SK-N-SH treated with all-trans-retinoic acid at 6 μM for 48 hours (cell line): ENCODE data around the gene GALNT11.
A peak's percentile ranks its signal among the peaks of the same experiment; 100 is the strongest.
"Not testable (repeated sequence)": the region's sequence is repeated elsewhere in the genome, so short reads cannot be mapped to it uniquely, and the experiment has no call there.

Source experiments
- ATAC-seq: fragments of 200-7000 bp; cut with Tn5 transposase; 3 replicates; pipeline ENCODE4 v1.9.1; 2020; ENCODE audit warnings: mild to moderate bottlenecking, moderate library complexity
- ARNTL ChIP-seq: fragments of 450-650 bp; formaldehyde crosslinking; IDR thresholded peaks from 2 replicates; pipeline ENCODE4 v1.5.0; 2020; ENCODE audit warnings: low read depth, mild to moderate bottlenecking, moderate library complexity, borderline replicate concordance
- BACH2 ChIP-seq: fragments of 250-450 bp; sonication (Bioruptor Pico); IDR thresholded peaks from 2 replicates; pipeline ENCODE4 v1.9.0; 2021; ENCODE audit warnings: mild to moderate bottlenecking, borderline replicate concordance
- CSDC2 ChIP-seq: fragments of 250-450 bp; sonication (Bioruptor Pico); IDR thresholded peaks from 2 replicates; pipeline ENCODE4 v1.5.0; 2020; ENCODE audit warnings: mild to moderate bottlenecking, moderate library complexity
- ESRRG ChIP-seq: fragments of 250-450 bp; sonication (Bioruptor Pico); IDR thresholded peaks from 2 replicates; pipeline ENCODE4 v1.6.1; 2021; ENCODE audit warnings: mild to moderate bottlenecking
- GLIS3 ChIP-seq: fragments of 250-450 bp; sonication (Bioruptor Pico); IDR thresholded peaks from 2 replicates; pipeline ENCODE4 v1.5.0; 2020; ENCODE audit warnings: mild to moderate bottlenecking, moderate library complexity
- ISL1 ChIP-seq: fragments of 250-450 bp; sonication (Bioruptor Pico); IDR thresholded peaks from 2 replicates; pipeline ENCODE4 v2.1.2; 2022; ENCODE audit warnings: mild to moderate bottlenecking, moderate library complexity
- OSR1 ChIP-seq: fragments of 250-450 bp; sonication (Bioruptor Pico); IDR thresholded peaks from 2 replicates; pipeline ENCODE4 v1.8.0; 2022; ENCODE audit warnings: moderate library complexity, mild to moderate bottlenecking, inconsistent platforms
- PPARA ChIP-seq: fragments of 250-450 bp; sonication (Bioruptor Pico); IDR thresholded peaks from 2 replicates; pipeline ENCODE4 v1.5.0; 2020; ENCODE audit warnings: mild to moderate bottlenecking, borderline replicate concordance
- RARB ChIP-seq: fragments of 250-450 bp; sonication (Bioruptor Pico); IDR thresholded peaks from 2 replicates; pipeline ENCODE4 v1.8.0; 2021; ENCODE audit warnings: mild to moderate bottlenecking, moderate library complexity
- SNAI2 ChIP-seq: fragments of 250-450 bp; sonication (Bioruptor Pico); IDR thresholded peaks from 2 replicates; pipeline ENCODE4 v1.5.0; 2020; ENCODE audit warnings: mild to moderate bottlenecking, moderate library complexity
- TCF4 ChIP-seq: fragments of 250-450 bp; sonication (Bioruptor Pico); IDR thresholded peaks from 2 replicates; pipeline ENCODE4 v1.8.0; 2021; ENCODE audit warnings: mild to moderate bottlenecking, moderate library complexity, borderline replicate concordance
- TOX ChIP-seq: fragments of 250-450 bp; sonication (Bioruptor Pico); IDR thresholded peaks from 2 replicates; pipeline ENCODE4 v1.8.0; 2021; ENCODE audit warnings: mild to moderate bottlenecking, moderate library complexity, borderline replicate concordance
- ZC3H10 ChIP-seq: fragments of 250-450 bp; sonication (Bioruptor Pico); IDR thresholded peaks from 2 replicates; pipeline ENCODE4 v1.5.1; 2021; ENCODE audit warnings: mild to moderate bottlenecking, moderate library complexity
- ZFP30 ChIP-seq: fragments of 450-650 bp; formaldehyde crosslinking; IDR thresholded peaks from 2 replicates; pipeline ENCODE4 v1.5.0; 2022; ENCODE audit warnings: mild to moderate bottlenecking, moderate library complexity
- ZNF565 ChIP-seq: fragments of 450-650 bp; formaldehyde crosslinking; conservative IDR thresholded peaks from 2 replicates; pipeline ENCODE4 v1.5.0; 2020; ENCODE audit warnings: low read depth, mild to moderate bottlenecking, moderate library complexity
- ZNF70 ChIP-seq: fragments of 450-650 bp; formaldehyde crosslinking; IDR thresholded peaks from 2 replicates; pipeline ENCODE4 v1.5.0; 2020; ENCODE audit warnings: mild to moderate bottlenecking, moderate library complexity
- TF ChIP-seq, protein P1 (sequence below): fragments of 250-450 bp; sonication (Bioruptor Pico); IDR thresholded peaks from 2 replicates; pipeline ENCODE4 v1.5.1; 2020; ENCODE audit warnings: low read depth, mild to moderate bottlenecking, moderate library complexity
- TF ChIP-seq, protein P2 (sequence below): fragments of 250-450 bp; sonication (Bioruptor Pico); IDR thresholded peaks from 2 replicates; pipeline ENCODE4 v1.5.1; 2021; ENCODE audit warnings: mild to moderate bottlenecking, moderate library complexity
- TF ChIP-seq, protein P3 (sequence below): fragments of 250-450 bp; sonication (Bioruptor Pico); IDR thresholded peaks from 2 replicates; pipeline ENCODE4 v1.5.0; 2020; ENCODE audit warnings: mild to moderate bottlenecking, moderate library complexity
- TF ChIP-seq, protein P4 (sequence below): fragments of 250-450 bp; sonication (Bioruptor Pico); IDR thresholded peaks from 2 replicates; pipeline ENCODE4 v1.8.0; 2021; ENCODE audit warnings: low read depth, mild to moderate bottlenecking, moderate library complexity, borderline replicate concordance
- TF ChIP-seq, protein P5 (sequence below): fragments of 250-450 bp; sonication (Bioruptor Pico); IDR thresholded peaks from 2 replicates; pipeline ENCODE4 v1.8.0; 2020; ENCODE audit warnings: mild to moderate bottlenecking, moderate library complexity, borderline replicate concordance

GALNT11 gene

DNA sequence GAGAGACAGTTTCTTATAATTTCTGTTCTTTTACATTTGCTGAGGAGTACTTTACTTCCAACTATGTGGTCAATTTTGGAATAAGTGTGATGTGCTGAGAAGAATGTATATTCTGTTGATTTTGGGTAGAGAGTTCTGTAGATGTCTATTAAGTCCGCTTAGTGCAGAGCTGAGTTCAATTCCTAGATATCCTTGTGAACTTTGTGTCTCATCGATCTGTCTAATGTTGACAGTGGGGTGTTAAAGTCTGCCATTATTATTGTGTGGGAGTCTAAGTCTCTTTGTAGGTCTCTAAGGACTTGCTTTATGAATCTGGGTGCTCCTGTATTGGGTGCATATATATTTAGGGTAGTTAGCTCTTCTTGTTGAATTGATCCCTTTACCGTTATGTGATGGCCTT is 38.3 kb downstream of the GALNT11 start:
- not testable (repeated sequence) for ATAC-seq

DNA sequence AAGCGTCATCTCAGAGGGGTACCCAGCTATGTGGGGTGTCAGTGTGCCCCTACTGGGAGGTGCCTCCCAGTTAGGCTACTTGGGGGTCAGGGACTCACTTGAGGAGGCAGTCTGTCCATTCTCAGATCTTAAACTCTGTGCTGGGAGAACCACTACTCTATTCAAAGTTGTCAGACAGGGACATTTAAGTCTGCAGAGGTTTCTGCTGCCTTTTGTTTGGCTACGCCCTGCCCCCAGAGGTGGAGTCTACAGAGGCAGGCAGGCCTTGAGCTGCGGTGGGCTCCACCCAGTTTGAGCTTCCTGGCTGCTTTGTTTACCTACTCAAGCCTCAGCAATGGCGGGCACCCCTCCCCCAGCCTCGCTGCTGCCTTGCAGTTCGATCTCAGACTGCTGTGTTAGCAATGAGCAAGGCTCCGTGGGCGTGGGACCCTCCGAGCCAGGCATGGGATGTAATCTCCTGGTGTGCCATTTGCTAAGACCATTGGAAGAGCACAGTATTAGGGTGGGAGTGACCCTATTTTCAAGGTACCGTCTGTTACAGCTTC is 40.4 kb downstream of the GALNT11 start:
- not testable (repeated sequence) for ATAC-seq

DNA sequence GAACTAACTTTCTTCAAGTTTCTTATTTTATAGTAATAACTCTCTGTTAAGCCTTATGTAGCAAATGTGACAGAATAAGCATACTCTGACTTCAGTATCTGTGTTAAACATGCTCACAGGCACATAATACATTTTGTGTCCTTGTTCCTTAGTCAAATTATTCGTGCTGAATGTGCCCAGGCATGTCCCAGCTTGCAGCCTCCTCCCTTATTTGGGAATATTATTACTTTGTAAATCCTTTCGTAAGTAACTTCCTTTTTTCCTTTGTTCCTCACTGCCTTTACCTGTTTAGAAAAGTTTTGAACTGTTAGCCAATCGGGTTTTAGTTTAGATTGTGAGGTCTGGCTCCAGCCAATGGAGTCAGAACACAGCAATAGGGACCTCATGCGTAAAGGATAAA is 46.9 kb downstream of the GALNT11 start:
- no peak for TF ChIP-seq PPARA (CRISPR knock-in tag)
- TF ChIP-seq, protein P1, sequence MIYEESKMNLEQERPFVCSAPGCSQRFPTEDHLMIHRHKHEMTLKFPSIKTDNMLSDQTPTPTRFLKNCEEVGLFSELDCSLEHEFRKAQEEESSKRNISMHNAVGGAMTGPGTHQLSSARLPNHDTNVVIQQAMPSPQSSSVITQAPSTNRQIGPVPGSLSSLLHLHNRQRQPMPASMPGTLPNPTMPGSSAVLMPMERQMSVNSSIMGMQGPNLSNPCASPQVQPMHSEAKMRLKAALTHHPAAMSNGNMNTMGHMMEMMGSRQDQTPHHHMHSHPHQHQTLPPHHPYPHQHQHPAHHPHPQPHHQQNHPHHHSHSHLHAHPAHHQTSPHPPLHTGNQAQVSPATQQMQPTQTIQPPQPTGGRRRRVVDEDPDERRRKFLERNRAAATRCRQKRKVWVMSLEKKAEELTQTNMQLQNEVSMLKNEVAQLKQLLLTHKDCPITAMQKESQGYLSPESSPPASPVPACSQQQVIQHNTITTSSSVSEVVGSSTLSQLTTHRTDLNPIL, result no peak
- TF ChIP-seq ISL1, result no peak
- no peak for TF ChIP-seq SNAI2
- TF ChIP-seq ZFP30, result no peak
- TF ChIP-seq, protein P2, sequence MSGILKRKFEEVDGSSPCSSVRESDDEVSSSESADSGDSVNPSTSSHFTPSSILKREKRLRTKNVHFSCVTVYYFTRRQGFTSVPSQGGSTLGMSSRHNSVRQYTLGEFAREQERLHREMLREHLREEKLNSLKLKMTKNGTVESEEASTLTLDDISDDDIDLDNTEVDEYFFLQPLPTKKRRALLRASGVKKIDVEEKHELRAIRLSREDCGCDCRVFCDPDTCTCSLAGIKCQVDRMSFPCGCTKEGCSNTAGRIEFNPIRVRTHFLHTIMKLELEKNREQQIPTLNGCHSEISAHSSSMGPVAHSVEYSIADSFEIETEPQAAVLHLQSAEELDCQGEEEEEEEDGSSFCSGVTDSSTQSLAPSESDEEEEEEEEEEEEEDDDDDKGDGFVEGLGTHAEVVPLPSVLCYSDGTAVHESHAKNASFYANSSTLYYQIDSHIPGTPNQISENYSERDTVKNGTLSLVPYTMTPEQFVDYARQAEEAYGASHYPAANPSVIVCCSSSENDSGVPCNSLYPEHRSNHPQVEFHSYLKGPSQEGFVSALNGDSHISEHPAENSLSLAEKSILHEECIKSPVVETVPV, result no peak
- no peak for TF ChIP-seq OSR1 (CRISPR knock-in tag)
- TF ChIP-seq, protein P3, sequence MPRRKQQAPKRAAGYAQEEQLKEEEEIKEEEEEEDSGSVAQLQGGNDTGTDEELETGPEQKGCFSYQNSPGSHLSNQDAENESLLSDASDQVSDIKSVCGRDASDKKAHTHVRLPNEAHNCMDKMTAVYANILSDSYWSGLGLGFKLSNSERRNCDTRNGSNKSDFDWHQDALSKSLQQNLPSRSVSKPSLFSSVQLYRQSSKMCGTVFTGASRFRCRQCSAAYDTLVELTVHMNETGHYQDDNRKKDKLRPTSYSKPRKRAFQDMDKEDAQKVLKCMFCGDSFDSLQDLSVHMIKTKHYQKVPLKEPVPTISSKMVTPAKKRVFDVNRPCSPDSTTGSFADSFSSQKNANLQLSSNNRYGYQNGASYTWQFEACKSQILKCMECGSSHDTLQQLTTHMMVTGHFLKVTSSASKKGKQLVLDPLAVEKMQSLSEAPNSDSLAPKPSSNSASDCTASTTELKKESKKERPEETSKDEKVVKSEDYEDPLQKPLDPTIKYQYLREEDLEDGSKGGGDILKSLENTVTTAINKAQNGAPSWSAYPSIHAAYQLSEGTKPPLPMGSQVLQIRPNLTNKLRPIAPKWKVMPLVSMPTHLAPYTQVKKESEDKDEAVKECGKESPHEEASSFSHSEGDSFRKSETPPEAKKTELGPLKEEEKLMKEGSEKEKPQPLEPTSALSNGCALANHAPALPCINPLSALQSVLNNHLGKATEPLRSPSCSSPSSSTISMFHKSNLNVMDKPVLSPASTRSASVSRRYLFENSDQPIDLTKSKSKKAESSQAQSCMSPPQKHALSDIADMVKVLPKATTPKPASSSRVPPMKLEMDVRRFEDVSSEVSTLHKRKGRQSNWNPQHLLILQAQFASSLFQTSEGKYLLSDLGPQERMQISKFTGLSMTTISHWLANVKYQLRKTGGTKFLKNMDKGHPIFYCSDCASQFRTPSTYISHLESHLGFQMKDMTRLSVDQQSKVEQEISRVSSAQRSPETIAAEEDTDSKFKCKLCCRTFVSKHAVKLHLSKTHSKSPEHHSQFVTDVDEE (CRISPR knock-in tag), result no peak
- TF ChIP-seq ZNF70 (CRISPR knock-in tag), result no peak
- ATAC-seq, result no peak

DNA sequence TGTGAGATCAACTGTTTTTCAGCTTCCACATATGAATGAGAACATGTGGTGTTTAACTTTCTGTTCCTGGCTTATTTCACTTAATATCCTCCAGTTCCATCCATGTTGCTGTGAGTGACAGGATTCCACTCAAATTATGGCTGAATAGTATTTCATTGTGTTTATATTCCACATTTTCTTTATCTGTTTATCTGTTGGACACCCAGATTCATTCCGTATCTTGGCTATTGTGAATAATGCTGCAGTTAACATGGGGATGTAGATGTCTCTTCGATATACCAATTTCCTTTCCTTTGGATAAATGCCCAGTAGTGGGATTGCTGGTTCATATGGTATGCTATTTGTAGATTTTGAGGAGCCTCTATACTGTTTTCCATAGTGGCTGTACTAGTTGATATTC is 47.9 kb downstream of the GALNT11 start:
- 0 out of 3 replicates have a peak, but pooled peaks have one; percentile 23 for ATAC-seq
- TF ChIP-seq, protein P4, sequence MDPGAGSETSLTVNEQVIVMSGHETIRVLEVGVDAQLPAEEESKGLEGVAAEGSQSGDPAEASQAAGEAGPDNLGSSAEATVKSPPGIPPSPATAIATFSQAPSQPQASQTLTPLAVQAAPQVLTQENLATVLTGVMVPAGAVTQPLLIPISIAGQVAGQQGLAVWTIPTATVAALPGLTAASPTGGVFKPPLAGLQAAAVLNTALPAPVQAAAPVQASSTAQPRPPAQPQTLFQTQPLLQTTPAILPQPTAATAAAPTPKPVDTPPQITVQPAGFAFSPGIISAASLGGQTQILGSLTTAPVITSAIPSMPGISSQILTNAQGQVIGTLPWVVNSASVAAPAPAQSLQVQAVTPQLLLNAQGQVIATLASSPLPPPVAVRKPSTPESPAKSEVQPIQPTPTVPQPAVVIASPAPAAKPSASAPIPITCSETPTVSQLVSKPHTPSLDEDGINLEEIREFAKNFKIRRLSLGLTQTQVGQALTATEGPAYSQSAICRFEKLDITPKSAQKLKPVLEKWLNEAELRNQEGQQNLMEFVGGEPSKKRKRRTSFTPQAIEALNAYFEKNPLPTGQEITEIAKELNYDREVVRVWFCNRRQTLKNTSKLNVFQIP (CRISPR knock-in tag), result no peak
- TF ChIP-seq GLIS3 (CRISPR knock-in tag) (no peak), ZNF70 (CRISPR knock-in tag) (0 out of 2 replicates have a peak, but pooled peaks have one; percentile 37), ZNF565 (CRISPR knock-in tag) (no peak), CSDC2 (CRISPR knock-in tag) (no peak), ZFP30 (no peak), ZC3H10 (CRISPR knock-in tag) (no peak), PPARA (CRISPR knock-in tag) (no peak), ISL1 (peak; percentile 20; the same call in 1 of the 2 replicates), ESRRG (no peak), TOX (no peak), BACH2 (no peak), OSR1 (CRISPR knock-in tag) (no peak), ARNTL (CRISPR knock-in tag) (no peak), RARB (CRISPR knock-in tag) (no peak), TCF4 (CRISPR knock-in tag) (no peak)
- TF ChIP-seq, protein P1, result no peak
- TF ChIP-seq, protein P2, result no peak
- TF ChIP-seq, protein P5, sequence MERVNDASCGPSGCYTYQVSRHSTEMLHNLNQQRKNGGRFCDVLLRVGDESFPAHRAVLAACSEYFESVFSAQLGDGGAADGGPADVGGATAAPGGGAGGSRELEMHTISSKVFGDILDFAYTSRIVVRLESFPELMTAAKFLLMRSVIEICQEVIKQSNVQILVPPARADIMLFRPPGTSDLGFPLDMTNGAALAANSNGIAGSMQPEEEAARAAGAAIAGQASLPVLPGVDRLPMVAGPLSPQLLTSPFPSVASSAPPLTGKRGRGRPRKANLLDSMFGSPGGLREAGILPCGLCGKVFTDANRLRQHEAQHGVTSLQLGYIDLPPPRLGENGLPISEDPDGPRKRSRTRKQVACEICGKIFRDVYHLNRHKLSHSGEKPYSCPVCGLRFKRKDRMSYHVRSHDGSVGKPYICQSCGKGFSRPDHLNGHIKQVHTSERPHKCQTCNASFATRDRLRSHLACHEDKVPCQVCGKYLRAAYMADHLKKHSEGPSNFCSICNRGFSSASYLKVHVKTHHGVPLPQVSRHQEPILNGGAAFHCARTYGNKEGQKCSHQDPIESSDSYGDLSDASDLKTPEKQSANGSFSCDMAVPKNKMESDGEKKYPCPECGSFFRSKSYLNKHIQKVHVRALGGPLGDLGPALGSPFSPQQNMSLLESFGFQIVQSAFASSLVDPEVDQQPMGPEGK, result no peak
- TF ChIP-seq, protein P3 (CRISPR knock-in tag), result peak; percentile 15; the same call in 1 of the 2 replicates
